SK-N-SH treated with all-trans-retinoic acid at 6 μM for 48 hours (cell line): Measurements from ENCODE around the gene SMAD3.

Experiments used
- ATAC-seq: fragments of 200-7000 bp; cut with Tn5 transposase; 3 replicates; pipeline ENCODE4 v1.9.1; 2020; ENCODE audit warnings: mild to moderate bottlenecking, moderate library complexity
- ARNTL ChIP-seq: fragments of 450-650 bp; formaldehyde crosslinking; IDR thresholded peaks from 2 replicates; pipeline ENCODE4 v1.5.0; 2020; ENCODE audit warnings: low read depth, mild to moderate bottlenecking, moderate library complexity, borderline replicate concordance
- BACH2 ChIP-seq: fragments of 250-450 bp; sonication (Bioruptor Pico); IDR thresholded peaks from 2 replicates; pipeline ENCODE4 v1.9.0; 2021; ENCODE audit warnings: mild to moderate bottlenecking, borderline replicate concordance
- CSDC2 ChIP-seq: fragments of 250-450 bp; sonication (Bioruptor Pico); IDR thresholded peaks from 2 replicates; pipeline ENCODE4 v1.5.0; 2020; ENCODE audit warnings: mild to moderate bottlenecking, moderate library complexity
- ESRRG ChIP-seq: fragments of 250-450 bp; sonication (Bioruptor Pico); IDR thresholded peaks from 2 replicates; pipeline ENCODE4 v1.6.1; 2021; ENCODE audit warnings: mild to moderate bottlenecking
- GLIS3 ChIP-seq: fragments of 250-450 bp; sonication (Bioruptor Pico); IDR thresholded peaks from 2 replicates; pipeline ENCODE4 v1.5.0; 2020; ENCODE audit warnings: mild to moderate bottlenecking, moderate library complexity
- ISL1 ChIP-seq: fragments of 250-450 bp; sonication (Bioruptor Pico); IDR thresholded peaks from 2 replicates; pipeline ENCODE4 v2.1.2; 2022; ENCODE audit warnings: mild to moderate bottlenecking, moderate library complexity
- OSR1 ChIP-seq: fragments of 250-450 bp; sonication (Bioruptor Pico); IDR thresholded peaks from 2 replicates; pipeline ENCODE4 v1.8.0; 2022; ENCODE audit warnings: moderate library complexity, mild to moderate bottlenecking, inconsistent platforms
- POU6F1 ChIP-seq: fragments of 250-450 bp; sonication (Bioruptor Pico); IDR thresholded peaks from 2 replicates; pipeline ENCODE4 v1.8.0; 2021; ENCODE audit warnings: low read depth, mild to moderate bottlenecking, moderate library complexity, borderline replicate concordance
- PPARA ChIP-seq: fragments of 250-450 bp; sonication (Bioruptor Pico); IDR thresholded peaks from 2 replicates; pipeline ENCODE4 v1.5.0; 2020; ENCODE audit warnings: mild to moderate bottlenecking, borderline replicate concordance
- RARB ChIP-seq: fragments of 250-450 bp; sonication (Bioruptor Pico); IDR thresholded peaks from 2 replicates; pipeline ENCODE4 v1.8.0; 2021; ENCODE audit warnings: mild to moderate bottlenecking, moderate library complexity
- TCF4 ChIP-seq: fragments of 250-450 bp; sonication (Bioruptor Pico); IDR thresholded peaks from 2 replicates; pipeline ENCODE4 v1.8.0; 2021; ENCODE audit warnings: mild to moderate bottlenecking, moderate library complexity, borderline replicate concordance
- TOX ChIP-seq: fragments of 250-450 bp; sonication (Bioruptor Pico); IDR thresholded peaks from 2 replicates; pipeline ENCODE4 v1.8.0; 2021; ENCODE audit warnings: mild to moderate bottlenecking, moderate library complexity, borderline replicate concordance
- TSHZ2 ChIP-seq: fragments of 250-450 bp; sonication (Bioruptor Pico); IDR thresholded peaks from 2 replicates; pipeline ENCODE4 v1.5.0; 2020; ENCODE audit warnings: mild to moderate bottlenecking, moderate library complexity
- ZC3H10 ChIP-seq: fragments of 250-450 bp; sonication (Bioruptor Pico); IDR thresholded peaks from 2 replicates; pipeline ENCODE4 v1.5.1; 2021; ENCODE audit warnings: mild to moderate bottlenecking, moderate library complexity
- ZFP3 ChIP-seq: fragments of 250-450 bp; sonication (Bioruptor Pico); IDR thresholded peaks from 2 replicates; pipeline ENCODE4 v1.5.0; 2020; ENCODE audit warnings: mild to moderate bottlenecking, moderate library complexity
- ZNF565 ChIP-seq: fragments of 450-650 bp; formaldehyde crosslinking; conservative IDR thresholded peaks from 2 replicates; pipeline ENCODE4 v1.5.0; 2020; ENCODE audit warnings: low read depth, mild to moderate bottlenecking, moderate library complexity
- ZNF70 ChIP-seq: fragments of 450-650 bp; formaldehyde crosslinking; IDR thresholded peaks from 2 replicates; pipeline ENCODE4 v1.5.0; 2020; ENCODE audit warnings: mild to moderate bottlenecking, moderate library complexity
- ZNF8 ChIP-seq: fragments of 450-650 bp; formaldehyde crosslinking; IDR thresholded peaks from 2 replicates; pipeline ENCODE4 v1.5.0; 2020; ENCODE audit warnings: mild to moderate bottlenecking, moderate library complexity
- TF ChIP-seq, protein P1 (sequence below): fragments of 250-450 bp; sonication (Bioruptor Pico); IDR thresholded peaks from 2 replicates; pipeline ENCODE4 v1.8.0; 2020; ENCODE audit warnings: mild to moderate bottlenecking, moderate library complexity, borderline replicate concordance
- TF ChIP-seq, protein P2 (sequence below): fragments of 250-450 bp; sonication (Bioruptor Pico); IDR thresholded peaks from 2 replicates; pipeline ENCODE4 v1.5.1; 2020; ENCODE audit warnings: low read depth, mild to moderate bottlenecking, moderate library complexity

The SMAD3 gene

GRCh38 chr15:67227846-67228245, 162.4 kb downstream of the SMAD3 start:
- TF ChIP-seq TCF4: no peak
- TF ChIP-seq, protein P1, sequence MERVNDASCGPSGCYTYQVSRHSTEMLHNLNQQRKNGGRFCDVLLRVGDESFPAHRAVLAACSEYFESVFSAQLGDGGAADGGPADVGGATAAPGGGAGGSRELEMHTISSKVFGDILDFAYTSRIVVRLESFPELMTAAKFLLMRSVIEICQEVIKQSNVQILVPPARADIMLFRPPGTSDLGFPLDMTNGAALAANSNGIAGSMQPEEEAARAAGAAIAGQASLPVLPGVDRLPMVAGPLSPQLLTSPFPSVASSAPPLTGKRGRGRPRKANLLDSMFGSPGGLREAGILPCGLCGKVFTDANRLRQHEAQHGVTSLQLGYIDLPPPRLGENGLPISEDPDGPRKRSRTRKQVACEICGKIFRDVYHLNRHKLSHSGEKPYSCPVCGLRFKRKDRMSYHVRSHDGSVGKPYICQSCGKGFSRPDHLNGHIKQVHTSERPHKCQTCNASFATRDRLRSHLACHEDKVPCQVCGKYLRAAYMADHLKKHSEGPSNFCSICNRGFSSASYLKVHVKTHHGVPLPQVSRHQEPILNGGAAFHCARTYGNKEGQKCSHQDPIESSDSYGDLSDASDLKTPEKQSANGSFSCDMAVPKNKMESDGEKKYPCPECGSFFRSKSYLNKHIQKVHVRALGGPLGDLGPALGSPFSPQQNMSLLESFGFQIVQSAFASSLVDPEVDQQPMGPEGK (CRISPR knock-in tag): no peak
- TF ChIP-seq ZNF565 (CRISPR knock-in tag): no peak
- TF ChIP-seq, all 23 proteins: peak for 0
- no peak for ATAC-seq

DNA sequence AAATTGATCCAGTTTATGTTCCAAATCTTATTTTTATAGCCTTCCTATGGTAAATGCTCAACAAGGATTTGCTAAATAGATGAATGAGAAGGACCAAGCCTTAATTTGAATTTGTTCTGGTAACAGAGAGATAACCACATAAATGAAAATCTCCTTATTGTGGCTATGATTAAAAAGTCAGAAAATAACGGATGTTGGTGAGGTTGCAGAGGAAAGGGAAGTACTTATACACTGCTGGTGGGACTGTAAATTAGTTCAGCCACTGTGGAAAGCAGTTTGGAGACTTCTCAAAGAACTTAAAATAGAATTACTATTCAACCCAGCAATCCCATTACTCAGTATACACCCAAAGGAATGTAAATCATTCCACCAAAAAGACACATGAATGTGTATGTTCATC, 162.9 kb downstream of the SMAD3 start:
- no peak for TF ChIP-seq ZNF565 (CRISPR knock-in tag)
- TF ChIP-seq ZC3H10: no peak
- no peak for TF ChIP-seq ZNF70
- TF ChIP-seq, protein P2, sequence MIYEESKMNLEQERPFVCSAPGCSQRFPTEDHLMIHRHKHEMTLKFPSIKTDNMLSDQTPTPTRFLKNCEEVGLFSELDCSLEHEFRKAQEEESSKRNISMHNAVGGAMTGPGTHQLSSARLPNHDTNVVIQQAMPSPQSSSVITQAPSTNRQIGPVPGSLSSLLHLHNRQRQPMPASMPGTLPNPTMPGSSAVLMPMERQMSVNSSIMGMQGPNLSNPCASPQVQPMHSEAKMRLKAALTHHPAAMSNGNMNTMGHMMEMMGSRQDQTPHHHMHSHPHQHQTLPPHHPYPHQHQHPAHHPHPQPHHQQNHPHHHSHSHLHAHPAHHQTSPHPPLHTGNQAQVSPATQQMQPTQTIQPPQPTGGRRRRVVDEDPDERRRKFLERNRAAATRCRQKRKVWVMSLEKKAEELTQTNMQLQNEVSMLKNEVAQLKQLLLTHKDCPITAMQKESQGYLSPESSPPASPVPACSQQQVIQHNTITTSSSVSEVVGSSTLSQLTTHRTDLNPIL (CRISPR knock-in tag): no peak
- no peak for TF ChIP-seq ISL1 (CRISPR knock-in tag)
- no peak for TF ChIP-seq TCF4
- TF ChIP-seq POU6F1 (CRISPR knock-in tag): no peak
- TF ChIP-seq TOX (CRISPR knock-in tag): no peak
- no peak for TF ChIP-seq ESRRG (CRISPR knock-in tag)
- no peak for TF ChIP-seq TSHZ2 (CRISPR knock-in tag)
- no peak for TF ChIP-seq ARNTL (CRISPR knock-in tag)
- TF ChIP-seq GLIS3 (CRISPR knock-in tag): no peak
- TF ChIP-seq, protein P1 (CRISPR knock-in tag): no peak
- TF ChIP-seq OSR1: no peak
- no peak for TF ChIP-seq RARB (CRISPR knock-in tag)
- no peak for ATAC-seq

- ATAC-seq: no peak
- TF ChIP-seq, protein P2 (CRISPR knock-in tag): no peak
- TF ChIP-seq BACH2 (CRISPR knock-in tag) (no peak), ESRRG (CRISPR knock-in tag) (no peak), ZNF8 (no peak), PPARA (no peak), TSHZ2 (CRISPR knock-in tag) (no peak), POU6F1 (CRISPR knock-in tag) (no peak), ZFP3 (CRISPR knock-in tag) (no peak), CSDC2 (CRISPR knock-in tag) (no peak)
Observed at GRCh38 chr15:67230504-67230903, 165.1 kb downstream of the SMAD3 start.
